ENCODE results near the gene TMEFF1. TPM values are rescaled to one million over a fixed set of nuclear protein-coding genes. Genes with fewer than 3 reads are reported as not detected.
"Not testable (repeated sequence)": the region's sequence is repeated elsewhere in the genome, so short reads cannot be mapped to it uniquely, and the experiment has no call there.

The TMEFF1 gene
- total RNA-seq, 2 donors from 2014 or later, result 1.7 to 2.7 TPM

DNA sequence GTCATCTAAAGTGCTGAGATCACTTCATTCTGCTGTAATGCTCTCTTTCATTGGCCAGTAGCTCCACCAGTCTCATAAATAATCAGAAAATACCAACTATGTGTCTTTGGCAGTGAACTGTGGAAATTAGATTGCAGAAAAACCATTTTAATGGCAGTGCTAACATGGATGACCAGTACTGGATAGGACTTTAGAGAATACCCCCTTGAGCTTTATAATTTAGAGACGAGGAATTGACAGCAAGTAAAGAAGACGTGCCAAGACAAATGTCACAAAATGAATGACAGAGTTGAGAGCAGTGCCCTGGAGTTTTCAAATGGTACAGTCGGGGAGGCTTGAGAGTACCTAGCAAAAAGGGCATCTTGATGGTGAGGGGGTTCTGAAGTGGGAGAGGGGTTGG, 40.2 kb upstream of the TMEFF1 start:
- Histone ChIP-seq H3K9me3 (no peaks in the 10 kb centered on the region), H3K27ac (no peak overlapping the region), H3K36me3 (no peaks in the 10 kb centered on the region), H3K4me1 (replicated peaks) (no peaks in the 10 kb centered on the region), H3K4me3 (no peak overlapping the region), H3K27me3 (replicated peaks; ENCODE audit: insufficient read depth) (no peaks in the 10 kb centered on the region)
- 91% methylated on average over 3 of the region's 3 CpGs for WGBS
- intact Hi-C loops (cut with DNase I), result no loop called here
- no peak for DNase-seq (ENCODE audit: low spot score)
- TF ChIP-seq POLR2AphosphoS5 (IDR thresholded peaks at IDR 0.05), result no peak

DNA sequence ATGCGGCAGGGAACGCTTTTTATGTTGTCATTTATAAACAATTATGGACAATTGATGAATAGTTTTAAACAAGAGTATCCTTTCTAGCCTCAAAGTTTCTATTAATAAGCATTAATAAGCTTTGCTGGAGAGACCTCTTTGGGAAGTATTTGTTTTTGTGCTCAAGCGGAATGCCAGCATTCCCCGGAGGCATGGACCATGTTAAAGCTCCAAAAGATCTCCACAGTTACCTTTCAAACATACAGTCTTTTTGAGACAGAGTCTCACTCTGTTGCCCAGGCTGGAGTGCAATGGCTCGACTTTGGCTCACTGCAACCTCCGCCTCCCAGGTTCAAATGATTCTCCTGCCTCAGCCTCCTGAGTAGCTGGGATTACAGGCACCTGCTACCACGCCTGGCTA, 36.4 kb upstream of the TMEFF1 start:
- 66% methylated on average over 7 of the region's 7 CpGs for WGBS
- Histone ChIP-seq H3K4me3 (no peak overlapping the region), H3K36me3 (no peaks in the 10 kb centered on the region), H3K27ac (no peak overlapping the region), H3K4me1 (replicated peaks) (no peaks in the 10 kb centered on the region), H3K9me3 (no peaks in the 10 kb centered on the region), H3K27me3 (replicated peaks; ENCODE audit: insufficient read depth) (no peaks in the 10 kb centered on the region)
- intact Hi-C loops (cut with DNase I), result no loop called here
- no peak for TF ChIP-seq POLR2AphosphoS5 (IDR thresholded peaks at IDR 0.05)
- TF ChIP-seq, protein P1, sequence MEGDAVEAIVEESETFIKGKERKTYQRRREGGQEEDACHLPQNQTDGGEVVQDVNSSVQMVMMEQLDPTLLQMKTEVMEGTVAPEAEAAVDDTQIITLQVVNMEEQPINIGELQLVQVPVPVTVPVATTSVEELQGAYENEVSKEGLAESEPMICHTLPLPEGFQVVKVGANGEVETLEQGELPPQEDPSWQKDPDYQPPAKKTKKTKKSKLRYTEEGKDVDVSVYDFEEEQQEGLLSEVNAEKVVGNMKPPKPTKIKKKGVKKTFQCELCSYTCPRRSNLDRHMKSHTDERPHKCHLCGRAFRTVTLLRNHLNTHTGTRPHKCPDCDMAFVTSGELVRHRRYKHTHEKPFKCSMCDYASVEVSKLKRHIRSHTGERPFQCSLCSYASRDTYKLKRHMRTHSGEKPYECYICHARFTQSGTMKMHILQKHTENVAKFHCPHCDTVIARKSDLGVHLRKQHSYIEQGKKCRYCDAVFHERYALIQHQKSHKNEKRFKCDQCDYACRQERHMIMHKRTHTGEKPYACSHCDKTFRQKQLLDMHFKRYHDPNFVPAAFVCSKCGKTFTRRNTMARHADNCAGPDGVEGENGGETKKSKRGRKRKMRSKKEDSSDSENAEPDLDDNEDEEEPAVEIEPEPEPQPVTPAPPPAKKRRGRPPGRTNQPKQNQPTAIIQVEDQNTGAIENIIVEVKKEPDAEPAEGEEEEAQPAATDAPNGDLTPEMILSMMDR (IDR thresholded peaks at IDR 0.05), result no peak
- no peak for DNase-seq (ENCODE audit: low spot score)

DNA sequence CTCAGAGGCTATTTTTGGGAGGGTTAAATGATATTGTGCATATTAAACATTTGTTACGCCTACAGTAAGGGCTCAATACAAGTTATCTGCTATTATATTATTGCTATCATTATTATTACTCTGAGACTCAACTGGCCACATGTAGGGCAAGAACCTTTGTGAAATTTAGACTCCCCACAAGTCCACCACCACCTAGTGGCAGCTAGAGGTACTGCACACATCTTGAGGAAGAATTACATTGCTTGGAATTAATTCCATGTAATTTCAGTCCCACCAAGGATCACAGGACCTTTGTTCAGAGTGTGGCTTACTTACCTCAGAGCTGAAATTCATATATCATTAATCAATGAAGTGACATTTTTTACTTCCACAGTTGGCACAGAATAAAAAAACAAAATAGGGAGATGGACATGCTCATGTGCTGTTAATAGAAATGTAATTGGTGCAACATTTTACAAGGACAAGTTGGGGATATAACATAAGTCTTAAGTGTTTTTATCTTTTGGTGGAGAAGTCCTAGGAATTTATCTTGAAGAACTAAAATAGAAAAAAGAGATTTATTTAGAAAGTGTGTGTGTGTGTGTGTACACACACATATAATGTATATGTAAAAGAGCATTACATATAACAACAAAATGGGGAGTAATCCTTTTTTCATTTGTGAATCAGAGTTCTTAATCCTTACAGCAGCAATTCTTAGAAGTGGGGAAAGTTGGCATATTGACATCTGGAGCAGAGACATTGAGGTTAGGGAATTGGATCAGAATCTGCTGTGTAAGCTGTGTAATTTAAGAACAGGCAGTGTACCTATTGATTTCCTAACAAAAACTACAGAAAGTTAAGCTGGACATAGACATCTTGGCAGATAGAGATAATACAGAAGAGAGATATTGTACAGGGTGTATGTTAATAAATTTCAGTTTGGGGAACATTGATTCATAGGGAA, 34.8 kb upstream of the TMEFF1 start:
- Histone ChIP-seq H3K4me3 (no peak overlapping the region), H3K4me1 (replicated peaks) (no peaks in the 10 kb centered on the region), H3K9me3 (no peaks in the 10 kb centered on the region), H3K27ac (no peak overlapping the region), H3K27me3 (replicated peaks; ENCODE audit: insufficient read depth) (no peaks in the 10 kb centered on the region), H3K36me3 (no peaks in the 10 kb centered on the region)
- intact Hi-C loops (cut with DNase I), result no loop called here
- peak; percentile 67 for DNase-seq (ENCODE audit: low spot score)
- 89% methylated on average over 1 of the region's 1 CpG for WGBS
- no peak for TF ChIP-seq POLR2AphosphoS5 (IDR thresholded peaks at IDR 0.05)
- no peak for TF ChIP-seq POLR2A (IDR thresholded peaks at IDR 0.05)
- TF ChIP-seq, protein P1 (IDR thresholded peaks at IDR 0.05), result peak; percentile 73 to 96 (median 86)

DNA sequence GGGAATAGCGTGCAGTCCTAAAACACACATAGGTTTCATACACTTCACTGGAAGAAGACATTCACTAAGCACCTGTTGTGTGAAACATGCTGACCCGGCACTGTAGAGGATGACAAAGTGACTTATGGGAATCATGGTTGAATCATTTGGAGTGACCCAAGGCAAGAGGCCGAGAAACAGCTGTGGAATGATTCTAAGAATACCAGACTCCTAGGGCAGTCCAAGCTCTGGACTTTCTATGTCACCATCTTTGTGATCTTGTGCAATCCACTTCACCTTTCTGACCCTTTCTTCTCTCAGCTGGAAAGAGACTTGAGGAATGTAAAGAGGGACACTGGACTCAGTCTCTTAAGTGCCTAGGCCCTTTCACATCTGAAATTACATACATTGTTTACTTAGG, 32.9 kb upstream of the TMEFF1 start:
- WGBS, result 74% methylated on average over 3 of the region's 3 CpGs
- no peaks in the 10 kb centered on the region for H3K36me3 ChIP-seq
- no peak overlapping the region for H3K27ac ChIP-seq
- no peak for DNase-seq (ENCODE audit: low spot score)
- H3K4me3 ChIP-seq, result no peak overlapping the region
- no peaks in the 10 kb centered on the region for H3K27me3 ChIP-seq (replicated peaks; ENCODE audit: insufficient read depth)
- TF ChIP-seq, protein P1 (IDR thresholded peaks at IDR 0.05), result no peak
- TF ChIP-seq POLR2AphosphoS5 (IDR thresholded peaks at IDR 0.05) (no peak), POLR2A (IDR thresholded peaks at IDR 0.05) (no peak)
- no peaks in the 10 kb centered on the region for H3K4me1 ChIP-seq (replicated peaks)
- intact Hi-C loops (cut with DNase I), result no loop called here
- H3K9me3 ChIP-seq, result no peaks in the 10 kb centered on the region

DNA sequence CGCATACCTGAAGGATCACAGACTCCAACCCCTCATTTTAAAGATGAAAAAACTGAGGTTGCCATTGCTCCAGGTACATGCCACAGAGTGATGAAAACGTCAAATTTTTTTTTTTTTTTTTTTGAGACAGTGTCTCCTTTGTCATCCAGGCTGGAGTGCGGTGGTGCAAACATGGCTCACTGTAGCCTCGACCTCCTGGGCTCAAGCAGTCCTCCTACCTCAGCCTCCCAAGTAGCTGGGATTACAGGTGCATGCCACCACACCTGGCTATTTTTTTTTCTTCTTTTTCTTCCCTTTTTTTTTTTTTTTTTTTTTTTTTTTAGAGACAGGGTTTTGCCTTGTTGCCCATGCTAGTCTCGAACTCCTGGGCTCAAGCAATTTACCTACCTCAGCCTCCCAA, 32.5 kb upstream of the TMEFF1 start:
- DNase-seq (ENCODE audit: low spot score); H3K4me1 ChIP-seq (replicated peaks); H3K27me3 ChIP-seq (replicated peaks; ENCODE audit: insufficient read depth); H3K9me3 ChIP-seq; H3K4me3 ChIP-seq; intact Hi-C loops (cut with DNase I); H3K27ac ChIP-seq; H3K36me3 ChIP-seq: not testable (repeated sequence)
- 84% methylated on average over 5 of the region's 5 CpGs for WGBS

DNA sequence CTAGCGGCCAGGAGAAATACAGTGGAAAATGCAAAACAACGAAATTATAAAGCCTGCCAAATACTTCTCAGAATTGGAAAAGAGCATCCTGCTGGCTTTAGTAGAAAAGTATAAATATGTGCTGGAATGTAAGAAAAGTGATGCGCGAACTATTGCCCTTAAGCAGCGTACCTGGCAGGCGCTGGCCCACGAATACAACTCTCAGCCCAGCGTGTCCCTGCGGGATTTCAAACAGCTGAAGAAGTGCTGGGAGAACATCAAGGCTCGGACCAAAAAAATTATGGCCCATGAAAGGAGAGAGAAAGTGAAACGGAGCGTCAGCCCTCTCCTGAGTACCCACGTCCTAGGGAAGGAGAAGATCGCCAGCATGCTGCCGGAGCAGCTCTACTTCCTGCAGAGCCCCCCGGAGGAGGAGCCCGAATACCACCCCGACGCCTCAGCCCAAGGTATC, 31.0 kb upstream of the TMEFF1 start:
- Histone ChIP-seq H3K9me3 (no peaks in the 10 kb centered on the region), H3K4me3 (no peak overlapping the region), H3K27me3 (replicated peaks; ENCODE audit: insufficient read depth) (no peaks in the 10 kb centered on the region), H3K4me1 (replicated peaks) (no peaks in the 10 kb centered on the region), H3K27ac (no peak overlapping the region), H3K36me3 (no peaks in the 10 kb centered on the region)
- DNase-seq (ENCODE audit: low spot score), result no peak
- 88% methylated on average over 19 of the region's 19 CpGs for WGBS
- TF ChIP-seq POLR2AphosphoS5 (IDR thresholded peaks at IDR 0.05) (no peak), POLR2A (IDR thresholded peaks at IDR 0.05) (no peak)
- TF ChIP-seq, protein P1 (IDR thresholded peaks at IDR 0.05), result no peak
- intact Hi-C loops (cut with DNase I), result no loop called here

Data from prostate gland (tissue), 2 donors.